NCI-H1105 treated with DMSO at 0.1 percent for 48 hours (cell line): ENCODE results near the gene ZPBP2.
A peak's percentile ranks its signal among the peaks of the same experiment; 100 is the strongest.

Source experiments
- DNase-seq: peaks from one replicate; lab custom pipeline; 2025; lab: John Stamatoyannopoulos, UW

Gene ZPBP2

GRCh38 chr17:39913989-39914388 lies 46.0 kb downstream of the ZPBP2 start:
- no peak for DNase-seq

GRCh38 chr17:39915559-39915958 lies 47.6 kb downstream of the ZPBP2 start:
- DNase-seq = no peak

GRCh38 chr17:39916918-39917317 lies 48.9 kb downstream of the ZPBP2 start:
- DNase-seq = no peak

- no peak for DNase-seq
Measured at GRCh38 chr17:39919087-39919683, 51.2 kb downstream of the ZPBP2 start.

GRCh38 chr17:39920218-39921210 lies 52.5 kb downstream of the ZPBP2 start:
- DNase-seq = no peak

GRCh38 chr17:39921323-39921722 lies 53.3 kb downstream of the ZPBP2 start:
- DNase-seq = no peak

- DNase-seq = no peak
Measured at GRCh38 chr17:39922006-39922405, 54.0 kb downstream of the ZPBP2 start.

- DNase-seq = no peak
Measured at GRCh38 chr17:39923230-39923629, 55.2 kb downstream of the ZPBP2 start.

GRCh38 chr17:39923836-39924690 lies 56.1 kb downstream of the ZPBP2 start:
- DNase-seq = no peak

GRCh38 chr17:39924691-39925055 lies 56.7 kb downstream of the ZPBP2 start:
- DNase-seq = no peak

GRCh38 chr17:39925282-39926134 lies 57.5 kb downstream of the ZPBP2 start:
- no peak for DNase-seq

- no peak for DNase-seq
Measured at GRCh38 chr17:39926135-39926587, 58.2 kb downstream of the ZPBP2 start.

GRCh38 chr17:39926588-39927100 lies 58.6 kb downstream of the ZPBP2 start:
- DNase-seq = peak; percentile 6
